ENCODE measurements around the gene SNX5.

Gene SNX5

GRCh38 chr20:17992847-17993513 lies 24.4 kb upstream of the SNX5 start:
- no peak for DNase-seq (ENCODE audit: low read depth in 2 of 2)

DNA sequence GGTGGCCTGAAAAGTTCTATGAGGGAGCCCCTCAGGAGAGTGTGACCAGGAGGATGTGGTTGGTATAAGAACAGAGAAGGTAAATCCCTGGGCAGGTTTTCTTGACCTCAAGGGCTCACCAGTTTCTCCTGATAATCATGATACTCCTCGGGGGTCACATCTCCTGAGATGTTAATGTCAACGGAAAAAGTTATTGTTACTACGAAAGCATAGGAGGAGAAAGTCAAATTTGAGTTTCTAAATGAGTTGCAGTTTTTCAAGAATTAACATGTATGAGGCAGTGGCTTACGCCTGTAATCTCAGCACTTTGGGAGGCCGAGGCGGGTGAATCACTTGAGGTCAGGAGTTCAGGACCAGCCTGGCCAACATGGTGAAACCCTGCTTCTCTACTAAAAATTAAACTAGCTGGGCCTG lies 23.6 kb upstream of the SNX5 start:
- no peak for DNase-seq (ENCODE audit: low read depth in 2 of 2)

- no peak for DNase-seq (ENCODE audit: low read depth in 2 of 2)
These were observed 21.8 kb upstream of the SNX5 start for GRCh38 chr20:17990278-17990972.

DNA sequence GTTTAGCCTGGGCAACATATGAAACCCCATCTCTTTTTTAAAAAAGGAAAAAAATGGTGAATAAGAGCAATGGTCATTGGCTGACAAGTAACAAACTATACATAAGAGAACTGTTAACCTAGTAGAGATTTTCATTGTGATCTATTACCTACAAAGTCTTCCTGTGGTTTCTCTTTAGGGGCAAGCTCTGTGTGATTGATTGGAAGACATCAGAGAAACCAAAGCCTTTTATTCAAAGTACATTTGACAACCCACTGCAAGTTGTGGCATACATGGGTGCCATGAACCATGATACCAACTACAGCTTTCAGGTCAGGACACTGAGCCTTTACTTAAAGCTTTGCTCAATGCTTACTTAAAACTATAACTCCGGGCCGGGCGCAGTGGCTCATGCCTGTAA lies 19.4 kb upstream of the SNX5 start:
- no peak for DNase-seq (ENCODE audit: low read depth in 2 of 2)

GRCh38 chr20:17985388-17986018 lies 16.9 kb upstream of the SNX5 start:
- no peak for DNase-seq (ENCODE audit: low read depth in 2 of 2)

GRCh38 chr20:17976305-17976704 lies 7.7 kb upstream of the SNX5 start:
- DNase-seq (ENCODE audit: low read depth in 2 of 2) = no peak

DNA sequence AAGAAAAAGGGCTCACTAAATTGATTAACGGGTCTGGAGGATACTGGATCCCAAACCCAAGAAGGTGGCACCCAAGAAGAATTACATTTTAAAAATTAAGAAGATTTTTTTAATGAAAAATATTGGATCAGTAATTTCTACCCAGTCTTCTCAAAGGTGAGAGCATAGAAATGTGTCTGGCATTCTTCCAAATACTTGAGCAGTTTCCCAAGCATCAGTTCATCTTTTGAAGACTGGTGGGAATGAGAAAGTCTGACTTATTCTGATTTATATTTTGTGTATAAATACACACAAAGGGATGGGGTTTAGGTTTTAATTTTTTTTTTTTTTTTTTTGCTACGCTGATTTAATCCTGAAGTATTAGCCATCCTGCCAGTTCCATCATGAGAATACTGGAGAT lies 3.5 kb upstream of the SNX5 start:
- DNase-seq (ENCODE audit: low read depth in 2 of 2) = no peak

DNA sequence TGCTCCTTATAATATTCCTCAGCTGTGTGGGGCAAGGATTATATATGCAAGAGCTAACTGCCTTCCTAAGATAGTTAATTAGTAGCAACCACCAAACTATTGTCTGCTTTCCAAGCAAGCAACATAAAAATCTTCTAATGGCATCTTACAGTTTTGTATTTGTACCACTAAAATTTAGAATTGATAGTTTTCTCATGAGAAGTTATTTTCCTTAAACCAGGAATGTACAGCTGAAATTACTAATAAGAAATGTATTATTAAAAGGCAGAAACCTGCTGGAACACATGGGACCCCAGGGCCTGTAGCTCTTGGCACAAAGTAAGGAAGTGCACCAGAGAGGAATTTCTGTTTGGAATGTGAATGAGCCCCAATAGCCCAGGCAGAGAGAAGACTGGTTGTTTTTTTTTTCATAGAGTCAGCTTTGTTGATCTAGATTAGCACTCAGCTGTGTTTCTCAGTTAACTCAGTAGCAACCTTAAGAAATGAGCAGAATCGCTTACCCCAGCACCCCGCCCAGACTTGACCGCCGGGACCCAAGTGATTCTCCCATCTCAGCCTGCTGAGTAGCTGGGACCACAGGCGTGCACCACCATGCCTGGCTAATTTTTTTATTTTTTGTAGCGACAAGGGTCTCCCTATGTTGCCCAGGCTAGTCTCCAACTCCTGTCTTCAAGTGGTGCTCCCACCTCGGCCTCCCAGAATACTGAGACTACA lies 2.9 kb upstream of the SNX5 start:
- no peak for DNase-seq (ENCODE audit: low read depth in 2 of 2)

DNA sequence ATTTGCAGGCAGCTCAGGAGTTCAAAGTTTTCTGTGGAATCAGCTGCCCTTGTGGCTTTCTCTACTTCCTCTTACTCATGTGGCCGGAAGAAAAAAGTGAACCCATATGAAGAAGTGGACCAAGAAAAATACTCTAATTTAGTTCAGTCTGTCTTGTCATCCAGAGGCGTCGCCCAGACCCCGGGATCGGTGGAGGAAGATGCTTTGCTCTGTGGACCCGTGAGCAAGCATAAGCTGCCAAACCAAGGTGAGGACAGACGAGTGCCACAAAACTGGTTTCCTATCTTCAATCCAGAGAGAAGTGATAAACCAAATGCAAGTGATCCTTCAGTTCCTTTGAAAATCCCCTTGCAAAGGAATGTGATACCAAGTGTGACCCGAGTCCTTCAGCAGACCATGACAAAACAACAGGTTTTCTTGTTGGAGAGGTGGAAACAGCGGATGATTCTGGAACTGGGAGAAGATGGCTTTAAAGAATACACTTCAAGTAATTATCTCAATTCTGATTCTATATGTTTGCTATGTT lies 1.4 kb upstream of the SNX5 start:
- DNase-seq (ENCODE audit: low read depth in 2 of 2) = no peak

DNA sequence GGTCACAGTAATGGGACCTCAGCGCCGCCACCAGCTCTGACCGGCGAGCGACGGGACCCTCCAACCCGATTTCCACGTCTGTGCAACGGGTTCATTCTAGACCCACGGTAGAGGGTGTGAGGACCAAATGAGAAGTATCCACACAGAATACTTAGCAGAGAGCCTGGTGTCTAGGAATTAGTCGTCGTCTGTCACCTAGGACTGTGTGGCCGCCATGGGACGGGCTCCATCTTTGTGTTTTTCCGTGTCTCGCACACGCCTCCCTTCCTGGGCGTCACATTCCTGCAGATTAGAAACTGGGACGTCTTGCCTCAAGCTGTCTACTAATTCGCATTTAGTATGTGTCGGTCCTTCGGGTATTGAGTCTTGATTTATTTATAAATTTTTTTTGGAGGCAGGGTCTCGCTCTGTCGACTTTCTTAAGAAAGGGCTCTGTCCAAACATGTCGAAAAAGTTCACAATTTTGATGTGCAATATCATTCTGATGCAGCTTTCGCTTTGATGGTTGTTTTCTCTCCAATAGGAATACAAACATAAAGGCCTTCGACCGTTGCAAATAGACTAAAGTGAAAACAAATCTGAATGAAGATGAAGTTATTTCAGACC lies 787 bp upstream of the SNX5 start:
- no peak for DNase-seq (ENCODE audit: low read depth in 2 of 2)

DNA sequence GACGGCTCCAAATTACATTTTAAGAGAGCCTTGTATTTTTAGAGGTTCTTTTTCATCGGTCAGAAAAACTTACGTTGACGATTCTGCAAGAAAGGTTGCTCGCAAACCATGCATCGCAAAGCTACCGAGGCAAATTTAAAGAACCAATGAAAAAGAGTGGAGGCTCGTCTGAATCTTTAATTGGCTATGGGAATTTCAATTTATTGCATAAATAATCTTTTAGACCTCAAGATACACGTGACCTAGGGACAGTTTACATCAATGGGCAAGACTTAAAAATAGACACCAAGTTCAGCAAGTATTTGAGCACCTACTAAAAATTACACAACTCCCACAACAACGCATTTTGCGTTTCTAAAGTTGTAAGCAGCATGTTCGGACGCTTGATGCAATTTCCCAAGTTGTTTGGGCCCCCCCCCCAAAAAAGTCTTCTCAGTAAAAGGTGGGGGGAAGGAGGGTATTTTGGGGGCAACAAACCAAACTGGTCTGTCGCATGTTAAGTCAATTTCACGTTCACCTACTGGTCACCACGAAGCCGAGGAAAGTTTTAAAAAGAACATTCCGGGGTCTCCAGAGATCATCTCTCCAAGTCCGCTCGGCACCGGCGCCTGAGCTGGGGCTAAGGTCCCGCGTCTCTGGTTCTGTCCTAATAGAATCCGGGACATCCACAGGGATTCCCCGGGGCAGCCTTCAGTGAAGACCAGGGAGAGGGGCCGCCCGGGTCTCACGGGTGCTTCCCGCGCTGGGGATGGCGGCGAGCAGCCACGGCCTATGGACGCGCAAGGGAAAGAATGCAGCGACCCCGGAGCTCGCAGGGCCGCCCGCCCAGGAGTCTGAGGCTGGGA lies 851 bp downstream of the SNX5 start:
- no peak for DNase-seq (ENCODE audit: low read depth in 2 of 2)

DNA sequence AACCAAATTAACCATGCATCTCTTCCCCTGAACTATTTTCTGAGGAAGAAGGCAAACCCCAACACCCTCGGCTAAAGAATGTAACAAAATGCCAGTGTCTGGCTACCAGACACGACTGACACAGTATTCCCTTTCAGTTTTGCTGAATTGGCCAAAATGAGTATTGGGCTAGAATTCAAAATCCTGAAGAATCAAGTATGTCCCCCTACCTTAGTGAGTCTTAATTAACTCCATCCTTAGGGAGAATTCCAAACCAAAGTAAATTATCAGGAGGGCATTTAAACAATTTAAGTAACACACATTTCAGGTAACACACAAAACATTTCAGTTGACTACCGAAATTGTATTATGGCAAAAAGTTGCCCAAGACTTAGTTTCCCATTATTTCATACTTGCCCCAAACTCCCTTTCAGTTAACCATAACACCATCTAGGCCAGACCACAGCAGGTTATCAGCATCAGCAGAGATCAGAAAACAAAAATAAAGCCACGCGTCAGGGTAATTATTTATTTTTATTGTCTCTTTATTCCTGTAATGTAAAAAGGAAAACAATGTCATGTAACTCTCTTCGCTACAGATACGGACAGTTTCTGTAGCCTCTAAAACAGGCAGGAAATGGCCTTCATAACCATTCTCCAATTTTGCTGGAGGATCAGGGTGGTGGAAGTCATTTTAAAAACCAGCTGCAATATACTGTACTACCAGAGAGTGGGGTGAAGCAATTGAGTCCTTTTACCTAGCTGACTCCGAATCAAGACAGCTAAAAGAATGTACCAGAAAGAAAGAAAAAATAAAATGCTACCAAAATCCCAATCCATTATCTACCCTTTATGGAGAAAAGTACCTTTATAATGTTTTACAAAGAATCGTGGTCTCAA lies 1.9 kb downstream of the SNX5 start:
- no peak for DNase-seq (ENCODE audit: low read depth in 2 of 2)

GRCh38 chr20:17965042-17965697 lies 3.4 kb downstream of the SNX5 start:
- no peak for DNase-seq (ENCODE audit: low read depth in 2 of 2)

DNA sequence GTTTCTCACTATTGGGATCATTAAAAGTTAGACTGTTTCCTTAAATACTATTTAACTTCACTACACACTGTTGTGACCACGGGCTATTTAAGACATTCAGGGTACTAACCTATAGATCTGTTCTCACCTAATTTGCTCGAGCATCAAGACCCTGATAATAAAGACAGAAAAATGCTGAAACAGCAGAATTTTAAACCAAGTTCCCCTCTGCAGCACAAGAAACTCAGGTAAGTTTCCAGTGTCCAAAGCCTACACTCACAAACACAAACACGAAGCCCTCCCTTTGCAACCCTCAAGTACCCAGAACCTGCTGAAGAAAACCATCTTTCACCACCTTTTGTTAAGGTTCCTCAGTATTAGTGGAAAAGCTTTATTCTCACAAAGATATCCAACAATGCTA lies 4.0 kb downstream of the SNX5 start:
- DNase-seq (ENCODE audit: low read depth in 2 of 2) = no peak

- no peak for DNase-seq (ENCODE audit: low read depth in 2 of 2)
These were observed 4.5 kb downstream of the SNX5 start for GRCh38 chr20:17964073-17964472.

GRCh38 chr20:17963114-17963897 lies 5.3 kb downstream of the SNX5 start:
- DNase-seq (ENCODE audit: low read depth in 2 of 2) = no peak

DNA sequence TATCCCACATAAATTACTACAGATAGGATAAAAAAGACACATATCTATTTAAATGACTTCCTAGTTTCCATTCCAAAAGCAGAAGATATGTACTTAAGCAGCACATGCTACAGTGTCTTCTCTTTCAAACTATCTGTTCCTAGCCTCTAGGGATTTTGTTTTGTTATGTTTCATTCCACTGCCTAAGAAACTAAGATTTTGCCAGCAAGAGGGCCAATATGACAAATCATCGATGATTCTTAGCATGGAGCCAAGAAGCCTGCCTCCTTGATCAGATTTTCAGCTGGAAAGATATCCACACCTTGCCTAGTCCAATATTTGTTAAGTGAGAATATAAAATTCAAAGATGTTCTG lies 7.0 kb downstream of the SNX5 start:
- no peak for DNase-seq (ENCODE audit: low read depth in 2 of 2)

DNA sequence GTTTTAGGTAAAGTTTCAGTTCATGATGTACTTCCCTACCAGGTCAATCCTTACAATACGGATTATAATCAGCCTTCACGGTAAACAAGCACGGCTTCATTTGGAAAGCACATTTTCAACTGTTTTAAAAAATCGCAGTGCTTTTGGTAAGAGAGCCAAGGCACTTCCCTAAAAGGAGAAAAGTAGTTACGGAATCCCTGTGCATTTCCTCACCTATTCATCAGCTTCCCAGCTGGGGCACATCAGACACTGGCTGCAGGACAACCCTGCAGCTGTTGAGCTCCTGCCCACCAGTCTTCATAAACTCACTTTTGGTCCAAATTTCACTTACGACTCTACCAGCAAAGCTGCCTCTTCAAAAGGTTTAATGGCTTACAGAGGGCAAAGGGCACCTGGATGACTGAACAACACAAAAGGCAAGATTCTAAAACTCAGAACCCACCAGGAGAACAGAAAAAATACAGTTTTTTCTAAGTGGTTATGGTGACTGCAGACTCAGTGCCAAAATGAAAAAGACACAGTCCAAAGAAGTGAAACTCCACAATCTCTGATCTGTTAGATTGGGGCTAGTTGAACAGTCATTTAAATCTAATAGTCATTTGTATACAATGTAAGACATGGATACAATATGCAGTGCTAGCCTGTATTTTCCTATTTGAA lies 7.5 kb downstream of the SNX5 start:
- DNase-seq (ENCODE audit: low read depth in 2 of 2) = no peak

Data from stimulated activated CD8-positive, alpha-beta memory T cell treated with anti-CD3 and anti-CD28 coated beads, Interleukin-2, amount 100 ng/mL, for 1 hour (primary cell).